ENCODE data around the gene WDR86.

Gene WDR86

DNA sequence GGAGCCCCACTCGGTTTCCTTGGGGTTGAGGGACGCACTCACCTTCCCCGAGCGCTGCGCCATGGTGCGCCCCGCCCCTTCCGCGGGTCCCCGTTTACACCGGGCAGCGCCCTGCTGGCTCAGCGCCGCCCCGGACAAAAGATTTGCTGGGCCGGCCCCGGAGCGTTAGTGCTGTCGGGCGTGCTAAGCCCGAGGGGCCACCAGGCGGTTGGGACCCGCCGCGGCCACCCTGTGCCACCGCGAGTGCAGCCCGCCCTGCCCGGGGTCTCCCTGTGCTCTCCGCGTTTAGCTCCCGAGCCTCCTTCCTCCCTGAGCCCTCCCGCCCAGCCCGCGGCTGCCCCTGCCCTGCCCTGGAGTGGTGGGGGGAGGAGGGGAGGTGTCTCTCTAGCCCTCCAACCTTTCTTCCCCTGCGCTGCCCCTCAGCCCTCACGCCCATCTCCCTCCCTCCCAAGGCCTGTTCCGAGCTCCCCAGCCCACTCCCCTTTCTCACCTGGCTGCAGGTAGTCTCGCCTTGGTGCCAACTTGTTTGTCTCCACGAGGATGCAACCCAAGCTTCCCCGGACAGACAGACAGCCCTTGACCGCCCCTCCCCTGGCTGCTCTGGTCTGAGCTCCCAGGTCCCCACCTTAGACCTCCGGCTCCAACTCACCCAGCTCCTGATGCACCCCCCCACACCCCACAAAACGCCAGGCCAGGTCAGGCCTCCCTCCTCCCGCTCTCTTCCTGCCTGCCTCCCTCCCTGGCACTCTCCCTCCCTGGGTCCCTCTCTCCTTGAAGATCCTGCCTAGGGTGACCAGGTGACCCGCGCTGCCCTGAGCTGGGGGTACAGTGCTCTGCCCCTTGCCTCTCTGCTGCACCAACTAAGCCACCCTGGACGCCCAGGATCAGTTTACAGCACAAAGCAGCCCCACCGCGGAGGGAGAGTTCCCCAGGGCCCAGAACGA, 30.3 kb upstream of the WDR86 start, which contains the start of gene CRYGN:
Gene CRYGN, minus strand, starts transcription at position 287 of the 944 bp plus-strand sequence. Its CDS starts 224 bp downstream, at position 63.
- no peak for FAIRE-seq

DNA sequence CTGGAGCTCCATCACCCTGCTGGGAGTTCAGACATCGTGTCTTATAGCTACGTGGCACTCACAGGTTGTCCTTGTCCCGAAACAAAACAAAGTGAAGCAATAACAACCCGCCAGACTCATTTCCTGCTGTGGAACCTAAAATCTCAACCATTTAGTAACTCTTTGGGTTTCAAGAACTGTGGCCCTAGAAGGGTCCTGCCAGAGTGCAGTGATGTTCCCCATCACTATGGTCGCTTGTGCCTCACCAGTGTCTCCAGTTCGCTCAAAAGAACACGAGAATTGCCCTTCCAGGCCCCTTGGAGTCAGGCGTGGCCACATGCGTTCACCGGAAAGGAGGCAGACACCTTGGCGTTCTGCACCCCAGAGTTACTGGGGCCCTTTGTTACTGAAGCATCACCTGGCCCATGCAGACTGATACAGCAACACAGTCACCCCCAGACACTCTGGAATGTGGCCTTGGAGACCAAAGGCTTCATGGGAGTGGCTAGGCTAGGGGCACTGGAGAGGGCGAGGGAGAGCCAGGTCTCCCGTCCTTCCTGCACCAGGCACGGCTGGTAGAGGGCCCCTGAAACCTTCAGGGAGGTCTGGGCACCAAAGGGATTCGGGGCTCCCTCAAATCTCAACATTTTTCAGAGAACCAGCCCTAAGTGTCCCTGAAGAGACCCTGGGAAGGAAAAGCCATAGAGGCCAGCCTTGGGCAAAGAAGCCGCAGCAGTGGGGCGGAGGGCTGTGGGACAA, 29.2 kb upstream of the WDR86 start:
- no peak for FAIRE-seq

DNA sequence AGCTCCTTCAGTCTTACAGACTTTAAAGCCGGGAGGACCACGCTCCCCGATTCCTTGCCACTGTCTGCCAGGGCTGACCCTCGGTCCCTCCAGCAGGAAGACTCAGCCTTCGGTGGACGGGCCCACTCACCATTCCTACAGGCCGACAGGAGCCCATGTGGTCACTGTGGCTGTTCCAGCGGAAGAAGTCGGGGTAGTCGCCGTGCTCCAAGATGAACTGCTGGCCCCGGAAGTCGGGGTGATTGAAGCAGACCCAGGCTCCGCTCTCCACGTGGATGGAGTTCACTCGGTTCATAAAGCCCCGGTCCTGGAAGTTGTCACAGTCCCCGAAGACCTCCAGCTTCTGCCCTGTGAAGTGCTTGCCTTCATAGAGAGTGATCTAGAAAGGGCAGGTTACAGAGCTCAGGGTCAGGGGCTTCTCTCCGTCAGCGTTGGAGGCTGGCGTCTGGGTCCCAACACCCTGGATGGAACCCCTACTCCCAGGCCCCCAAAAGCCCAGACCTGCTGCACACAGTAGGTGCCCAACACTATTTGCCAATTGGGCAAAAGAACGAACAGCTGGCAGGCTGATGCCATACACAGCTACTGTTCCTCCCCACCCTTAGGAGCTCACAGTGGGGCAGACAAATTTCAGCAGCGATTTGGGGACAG, 28.2 kb upstream of the WDR86 start:
- FAIRE-seq: no peak

DNA sequence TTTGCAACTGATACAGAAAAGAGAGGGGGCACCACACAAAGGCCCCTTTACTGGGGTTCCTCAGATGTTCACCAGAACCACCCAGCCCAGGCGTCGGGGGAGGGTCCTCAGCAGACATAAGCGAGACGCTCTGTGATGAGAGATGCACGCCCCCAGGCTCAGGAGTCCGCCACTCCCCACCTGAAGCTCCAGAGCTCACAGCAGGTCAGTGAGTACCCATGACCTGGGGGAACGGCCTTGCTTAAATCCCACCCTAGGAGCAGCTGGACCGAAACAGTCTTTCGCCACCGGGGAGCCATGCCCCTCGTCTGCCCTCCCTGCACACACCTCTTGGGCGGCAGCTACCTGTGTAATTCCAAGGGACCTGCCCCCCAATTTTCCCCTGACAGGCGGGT, 27.3 kb upstream of the WDR86 start:
- no peak for FAIRE-seq

DNA sequence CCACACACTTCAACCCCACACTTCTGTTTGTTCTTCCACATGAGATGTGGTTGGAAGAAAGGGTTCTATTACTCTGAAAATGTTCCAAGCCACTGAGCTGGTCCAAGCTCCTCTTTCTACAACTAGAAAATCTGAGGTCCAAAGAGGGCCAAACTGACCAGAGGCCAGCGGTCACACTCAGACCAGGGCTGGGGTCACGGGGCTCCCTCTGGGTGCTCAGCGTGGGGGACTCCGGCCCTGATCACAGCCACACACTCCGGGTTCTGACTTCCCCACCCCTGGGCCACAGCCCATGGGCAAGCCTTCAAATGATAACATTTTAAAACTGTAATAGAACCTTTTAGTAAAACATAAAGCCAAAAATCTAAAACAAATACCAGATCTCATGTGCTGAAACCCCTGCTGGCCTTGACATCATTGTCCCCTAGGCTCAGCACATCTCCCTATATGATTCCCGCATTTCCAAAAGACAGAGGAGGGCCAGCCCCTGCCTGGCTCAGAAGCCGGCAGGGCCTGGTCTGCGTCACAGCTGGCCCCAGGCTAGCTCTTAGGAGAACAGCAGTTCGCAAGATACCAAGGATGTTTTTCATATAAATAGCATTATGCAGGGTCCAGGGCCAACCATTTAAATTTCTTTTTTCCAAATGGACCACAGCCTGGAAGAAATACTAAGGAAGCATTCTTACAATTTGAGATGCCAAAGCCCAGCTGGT, 26.8 kb upstream of the WDR86 start:
- no peak for FAIRE-seq

- no peak for FAIRE-seq
Observed at GRCh38 chr7:151435971-151436370, 26.1 kb upstream of the WDR86 start.

GRCh38 chr7:151435103-151435916, 25.5 kb upstream of the WDR86 start:
- FAIRE-seq: no peak

GRCh38 chr7:151434549-151434948, 24.7 kb upstream of the WDR86 start:
- FAIRE-seq: no peak

DNA sequence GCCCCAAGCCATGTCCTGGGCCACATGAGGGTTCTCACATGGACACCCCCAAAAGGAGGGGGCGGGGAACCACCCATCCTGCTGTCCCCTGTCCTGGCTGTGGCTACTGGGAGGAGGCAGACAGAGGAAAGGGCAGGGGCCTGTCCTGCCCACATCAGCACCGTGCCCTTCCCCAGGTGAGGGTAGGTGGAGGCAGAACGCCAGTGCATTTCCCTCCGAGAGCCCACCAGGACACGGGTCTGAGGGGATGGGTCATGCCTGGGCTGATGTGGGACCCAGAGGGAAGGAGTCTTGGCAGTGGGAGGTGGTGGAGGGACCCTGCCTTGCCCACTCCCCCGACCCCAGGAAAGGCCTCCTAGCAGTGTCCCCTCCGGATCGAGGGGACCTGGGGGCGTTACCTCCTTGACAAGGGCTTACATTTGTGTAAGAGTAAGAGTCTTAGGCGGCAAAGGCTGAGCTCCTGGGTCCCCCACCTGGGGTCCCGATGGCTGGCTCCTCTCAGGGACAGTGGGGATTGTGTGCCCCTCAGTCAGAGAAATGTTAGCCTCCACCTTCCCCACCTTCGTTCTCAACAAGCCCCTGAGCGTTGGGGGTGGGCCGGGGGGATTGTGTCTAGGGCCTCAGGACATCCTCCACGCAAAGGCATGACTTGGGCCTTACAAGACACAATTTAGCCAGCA, 24.0 kb upstream of the WDR86 start:
- FAIRE-seq: no peak

DNA sequence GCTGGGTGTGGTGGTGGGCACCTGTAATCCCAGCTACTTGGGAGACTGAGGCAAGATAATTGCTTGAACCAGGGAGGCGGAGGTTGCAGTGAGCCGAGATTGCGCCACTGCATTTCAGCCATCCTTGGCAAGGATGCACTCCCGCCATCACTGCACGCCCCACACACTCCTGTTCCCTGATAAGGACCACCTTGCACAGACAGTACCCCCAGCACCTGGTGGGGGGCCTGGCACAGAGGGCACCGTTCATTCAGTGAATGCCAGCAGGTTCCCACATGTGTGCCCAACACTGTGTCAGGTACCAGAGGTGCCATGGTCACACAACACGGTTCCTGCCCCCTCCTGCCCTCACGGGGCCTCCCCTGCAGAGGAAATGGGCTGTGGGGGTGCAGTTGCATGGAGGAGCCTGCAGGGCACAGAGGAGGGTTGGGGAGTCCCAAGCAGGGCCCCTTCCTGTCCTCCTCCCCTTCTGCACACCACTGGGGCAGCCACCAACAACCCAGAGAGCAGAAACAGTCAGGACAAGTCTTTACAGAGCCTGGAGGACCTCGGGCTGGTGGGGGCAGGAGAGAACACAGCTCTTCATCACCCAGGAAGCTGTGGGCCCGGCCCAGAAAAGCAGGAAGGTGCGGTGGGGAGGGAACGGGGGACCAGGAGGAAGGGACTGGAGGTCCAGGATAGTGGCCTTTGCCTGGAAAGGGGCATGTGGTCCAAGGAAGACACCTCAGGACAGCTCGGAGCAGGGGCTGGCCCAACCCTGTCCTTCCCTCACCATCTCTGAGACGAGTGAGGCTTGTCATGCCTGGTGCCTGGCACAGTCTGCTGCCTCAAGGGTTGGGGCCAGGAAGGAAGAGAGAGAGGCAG, 23.1 kb upstream of the WDR86 start:
- FAIRE-seq: no peak

GRCh38 chr7:151431768-151432311, 22.0 kb upstream of the WDR86 start:
- FAIRE-seq: no peak

- no peak for FAIRE-seq
Observed at GRCh38 chr7:151431281-151431767, 21.5 kb upstream of the WDR86 start.

DNA sequence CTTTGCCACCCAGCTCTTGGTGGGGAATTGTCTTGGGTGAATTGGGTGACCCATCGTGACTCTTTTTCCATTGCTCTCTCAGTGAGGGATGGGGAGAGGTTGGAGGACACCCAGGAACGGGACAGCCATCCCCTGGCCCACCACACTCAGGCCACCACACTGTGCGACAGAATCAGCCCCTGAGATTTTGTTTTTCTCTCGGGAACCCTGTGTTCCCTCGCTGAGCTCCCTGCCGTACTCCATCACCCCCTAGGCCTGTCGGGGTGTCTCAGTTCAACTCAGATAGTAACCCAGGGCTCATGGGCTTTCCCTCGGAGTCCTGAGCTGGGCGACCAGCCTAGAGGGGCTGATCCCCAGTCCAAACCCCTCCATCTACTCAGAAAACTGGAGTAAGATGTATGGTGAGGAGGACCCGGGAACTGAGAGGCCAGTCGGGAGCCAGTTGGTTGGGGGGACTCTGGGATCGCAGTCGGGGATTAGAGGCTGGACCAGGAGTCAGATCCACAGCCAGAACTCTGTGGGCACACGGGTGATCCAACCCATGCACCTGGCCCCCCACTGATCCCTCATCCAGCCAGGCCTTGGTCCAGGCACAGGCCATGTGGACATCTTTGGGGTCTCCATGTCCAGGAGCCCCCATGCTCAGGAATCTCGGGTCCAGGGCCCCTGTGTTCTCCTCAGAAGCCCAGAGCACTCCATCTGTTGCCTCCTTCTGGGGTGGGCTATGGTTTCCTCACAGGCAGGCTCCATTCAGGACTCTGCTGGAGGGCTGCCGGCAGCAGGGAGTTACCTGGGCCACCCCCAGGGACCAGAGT, 20.8 kb upstream of the WDR86 start:
- FAIRE-seq: no peak

DNA sequence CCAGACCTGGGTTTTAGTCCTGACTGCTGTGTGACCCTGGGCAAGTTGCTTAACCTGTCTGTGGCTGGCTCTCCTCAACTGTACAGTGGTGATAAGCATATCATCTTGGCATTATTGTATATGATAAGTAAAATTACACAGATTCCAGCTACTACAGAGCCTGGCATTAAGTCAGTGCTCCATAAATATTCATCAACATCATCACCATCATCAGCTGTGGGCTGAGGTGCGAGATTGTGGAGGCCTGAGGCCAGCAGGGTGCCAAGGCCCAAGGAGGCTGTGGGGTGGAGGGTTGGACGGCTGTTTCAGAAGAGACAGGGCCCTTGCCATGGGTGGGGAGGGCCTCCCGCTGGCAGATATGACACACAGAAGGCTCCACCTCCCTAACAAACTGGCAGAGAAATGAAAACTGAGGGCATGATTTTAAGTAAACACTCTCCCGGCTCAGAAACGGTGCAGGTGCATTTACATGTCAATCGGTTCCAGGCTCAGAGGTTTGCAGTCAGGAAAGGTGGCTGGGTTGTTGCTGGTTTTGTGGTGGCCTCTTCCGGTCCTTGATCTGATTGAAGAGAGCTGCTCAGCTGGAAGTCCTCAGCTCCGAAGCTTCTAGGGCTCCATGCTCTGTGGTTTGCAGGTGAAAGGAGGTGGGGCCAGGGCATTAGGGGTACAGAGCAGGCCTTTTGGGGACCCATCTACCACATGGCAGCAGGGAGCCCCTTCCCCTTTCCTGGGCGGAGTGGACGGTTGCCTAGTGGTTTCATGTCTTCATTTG, 19.9 kb upstream of the WDR86 start:
- no peak for FAIRE-seq

DNA sequence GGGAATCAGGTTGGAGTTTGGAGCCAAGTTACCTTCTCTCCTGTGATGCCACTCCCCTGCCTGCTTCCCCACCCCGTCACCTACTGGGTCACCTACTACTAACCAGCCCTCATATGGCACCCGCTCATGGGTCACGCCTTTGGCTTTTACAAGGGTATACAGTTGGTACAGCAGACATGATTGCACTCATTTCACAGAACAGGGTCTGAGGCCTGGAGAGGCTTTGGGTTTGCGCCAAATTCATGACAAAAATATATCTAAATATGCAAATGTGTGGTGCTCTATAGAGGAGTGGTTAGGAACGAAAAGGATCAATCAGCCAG, 19.4 kb upstream of the WDR86 start:
- FAIRE-seq: no peak

- no peak for FAIRE-seq
Observed at GRCh38 chr7:151428378-151429236, 18.8 kb upstream of the WDR86 start.

All from colon (tissue), 2 donors.